RWPE1 (cell line): Measurements from ENCODE around the gene FXYD4.

Source experiments
- CTCF ChIA-PET: fragments of 350-600 bp; sonication (Branson Sonifier 250); formaldehyde crosslinking; extraction: SDS; loops from one replicate; lab custom pipeline; 2021; lab: Yijun Ruan, JAX
- POLR2A ChIA-PET: fragments of 400-600 bp; formaldehyde crosslinking; extraction: SDS; loops from one replicate; lab custom pipeline; 2020; ENCODE audit warnings: antibody characterized with exemption; ENCODE audit not compliant: low non-redundant PET; lab: Yijun Ruan, JAX
- DNase-seq: peaks from one replicate; pipeline ENCODE4 v3.0.0; 2012; ENCODE audit warnings: low spot score
- H3K27ac ChIP-seq: fragments of 450-650 bp; 2 replicates; pipeline ENCODE4 v1.5.1; 2017
- CTCF ChIP-seq: fragments of 450-650 bp; conservative IDR thresholded peaks from 2 replicates; pipeline ENCODE4 v1.5.1; 2017; ENCODE audit warnings: low read depth, mild to moderate bottlenecking

The FXYD4 gene

DNA sequence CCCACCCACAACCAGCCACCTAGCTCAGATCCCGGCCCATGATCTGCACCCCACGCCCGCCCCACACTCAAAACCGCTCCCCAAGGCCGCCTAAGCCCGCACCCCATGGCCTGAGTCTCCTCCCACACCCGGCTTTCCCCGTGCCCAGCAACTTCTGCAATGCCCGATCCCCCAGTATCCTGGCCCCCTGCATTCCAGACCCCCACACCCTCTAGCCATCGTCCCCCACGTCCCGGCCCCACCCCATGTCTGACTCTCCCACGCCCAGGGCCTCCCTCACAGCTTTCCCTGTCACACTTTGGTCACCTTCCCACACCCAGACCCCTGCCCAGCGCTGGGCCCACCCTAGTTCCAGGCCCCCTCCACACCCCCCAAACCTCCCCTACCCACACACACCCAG is 20.1 kb upstream of the FXYD4 start:
- ChIA-PET CTCF (interaction anchor here (0.6 to 0.8 kb wide), 2 partner anchors 85 to 106 kb away, joined by 3 to 4 read pairs; no protein-coding TSS in a partner anchor), POLR2A (no interaction called here)
- H3K27ac ChIP-seq: no peak overlapping the region
- no peak for DNase-seq
- TF ChIP-seq CTCF: no peak

DNA sequence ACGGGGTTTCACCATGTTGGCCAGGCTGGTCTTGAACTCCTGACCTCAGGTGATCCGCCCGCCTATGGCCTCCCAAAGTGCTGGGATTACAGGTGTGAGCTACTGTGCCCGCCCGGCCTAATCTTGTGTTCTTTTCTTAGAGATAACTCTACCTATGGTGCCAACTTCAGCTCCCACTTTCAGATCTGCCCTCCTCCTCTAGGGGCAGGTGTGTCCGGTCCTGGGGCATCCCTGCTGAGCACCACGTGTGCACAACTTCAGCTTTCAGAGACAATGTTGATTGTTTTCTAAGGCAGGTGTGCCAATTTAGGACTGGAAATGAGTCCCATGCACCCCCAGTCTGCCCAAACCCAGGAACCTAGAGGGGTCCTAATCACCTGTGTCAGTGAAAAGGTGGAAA is 18.5 kb upstream of the FXYD4 start:
- H3K27ac ChIP-seq: no peak overlapping the region
- no peak for TF ChIP-seq CTCF
- no peak for DNase-seq
- CTCF ChIA-PET: interaction anchor here (0.7 kb wide), 1 partner anchor 48 kb away, joined by 3 read pairs; no protein-coding TSS in a partner anchor
- POLR2A ChIA-PET: no interaction called here

DNA sequence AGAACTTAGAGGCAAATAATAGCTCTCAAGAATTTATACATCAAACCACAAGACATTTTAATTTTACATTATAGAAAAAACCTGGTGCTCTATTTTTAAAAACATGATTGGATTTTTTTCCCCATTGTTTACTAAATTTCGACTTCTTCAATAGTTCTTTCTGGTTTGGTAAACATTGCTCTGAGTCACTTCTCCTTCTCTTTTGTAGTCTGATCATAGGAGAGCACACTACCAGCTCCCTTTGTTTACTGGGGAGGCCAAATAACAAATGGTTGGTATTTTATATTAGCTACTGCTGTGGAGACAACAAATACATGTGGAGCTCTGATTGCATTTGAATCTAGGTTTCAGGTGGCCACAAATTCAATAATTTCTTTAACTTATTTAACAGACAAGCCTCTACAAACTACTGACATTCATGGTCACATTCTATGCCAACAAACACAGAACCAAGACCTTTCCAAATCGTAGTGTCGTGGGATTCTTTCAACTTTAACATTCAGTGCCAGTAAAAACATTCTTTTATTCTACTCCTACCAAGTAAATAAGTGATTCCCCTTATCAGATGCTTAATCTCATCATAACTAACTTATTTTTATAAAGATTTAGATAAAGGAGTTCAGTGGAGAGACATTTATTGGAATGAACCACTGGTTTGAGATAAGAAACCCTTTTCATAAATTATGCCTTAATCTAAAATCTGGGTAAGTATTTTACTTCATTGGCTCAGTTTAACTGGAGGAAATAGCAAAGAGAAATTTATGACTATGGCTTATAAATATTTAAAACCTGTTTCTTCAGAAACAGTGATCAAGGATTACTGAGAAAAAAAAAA is 17.7 kb upstream of the FXYD4 start:
- ChIA-PET CTCF (interaction anchor here (0.7 kb wide), 1 partner anchor 49 kb away, joined by 3 read pairs; no protein-coding TSS in a partner anchor), POLR2A (no interaction called here)
- TF ChIP-seq CTCF: no peak
- no peak overlapping the region for H3K27ac ChIP-seq
- DNase-seq: no peak

GRCh38 chr10:43354330-43354635 is 17.2 kb upstream of the FXYD4 start:
- ChIA-PET CTCF (no interaction called here), POLR2A (no interaction called here)
- no peak for TF ChIP-seq CTCF
- DNase-seq: no peak
- H3K27ac ChIP-seq: no peak overlapping the region

- peak overlapping the region; percentile 75 for H3K27ac ChIP-seq
- no peak for DNase-seq
- TF ChIP-seq CTCF: no peak
- POLR2A ChIA-PET: no interaction called here
- CTCF ChIA-PET: interaction anchor here (0.6 kb wide), 1 partner anchor 149 kb away, joined by 5 read pairs; no protein-coding TSS in a partner anchor
Observed at GRCh38 chr10:43354879-43355380, 16.5 kb upstream of the FXYD4 start.

DNA sequence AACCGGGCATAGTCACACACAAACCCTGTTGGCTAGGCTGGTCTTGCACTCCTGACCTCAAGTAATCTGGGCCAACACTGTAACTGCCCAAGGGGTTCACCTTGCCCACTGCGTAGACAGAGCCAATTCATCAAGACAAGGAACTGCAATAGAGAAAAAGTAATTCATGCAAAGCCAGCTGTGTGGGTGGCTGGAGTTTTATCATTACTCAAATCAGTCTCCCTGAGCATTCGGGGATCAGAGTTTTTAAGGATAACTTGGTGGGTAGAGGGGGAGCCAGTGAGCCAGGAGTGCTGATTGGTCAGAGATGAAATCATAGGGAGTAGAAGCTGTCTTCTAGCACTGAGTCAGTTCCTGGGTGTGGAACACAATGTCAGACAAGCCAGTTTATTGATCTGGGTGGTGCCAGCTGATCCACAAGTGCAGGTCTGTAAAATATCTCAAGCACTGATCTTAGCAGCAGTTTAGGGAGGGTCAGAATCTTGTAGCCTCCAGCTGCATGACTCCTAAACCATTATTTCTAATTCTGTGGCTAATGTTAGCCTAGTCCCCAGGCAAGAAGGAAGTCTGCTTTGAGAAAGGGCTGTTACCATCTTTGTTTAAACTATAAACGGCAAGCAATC is 15.6 kb upstream of the FXYD4 start:
- ChIA-PET CTCF (interaction anchor here (0.6 to 1.4 kb wide), 2 partner anchors 63 to 405 kb away, joined by 3 to 4 read pairs; no protein-coding TSS in a partner anchor), POLR2A (no interaction called here)
- peak overlapping the region; percentile 75 for H3K27ac ChIP-seq
- peak; percentile 42 for DNase-seq
- TF ChIP-seq CTCF: no peak
